Renal cortical epithelial cell (primary cell): ENCODE data around the gene DGKH. TPM values are rescaled to one million over a fixed set of nuclear protein-coding genes. Genes with fewer than 3 reads are reported as not detected.
"Not testable (repeated sequence)": the region's sequence is repeated elsewhere in the genome, so short reads cannot be mapped to it uniquely, and the experiment has no call there.

ENCODE experiments used
- DNase-seq: peaks from one replicate; pipeline ENCODE4 v3.0.0-alpha.2; 2011; ENCODE audit warnings: low read depth
- total RNA-seq: library from RNA; depleted of rRNA; stranded (reverse); fragments of >200 nt; gene quantifications from 2 replicates; pipeline ENCODE4 v1.2.3, GENCODE V29; 2014

The DGKH gene
- total RNA-seq, 1 donor from 2014 or later = 65.0 TPM

DNA sequence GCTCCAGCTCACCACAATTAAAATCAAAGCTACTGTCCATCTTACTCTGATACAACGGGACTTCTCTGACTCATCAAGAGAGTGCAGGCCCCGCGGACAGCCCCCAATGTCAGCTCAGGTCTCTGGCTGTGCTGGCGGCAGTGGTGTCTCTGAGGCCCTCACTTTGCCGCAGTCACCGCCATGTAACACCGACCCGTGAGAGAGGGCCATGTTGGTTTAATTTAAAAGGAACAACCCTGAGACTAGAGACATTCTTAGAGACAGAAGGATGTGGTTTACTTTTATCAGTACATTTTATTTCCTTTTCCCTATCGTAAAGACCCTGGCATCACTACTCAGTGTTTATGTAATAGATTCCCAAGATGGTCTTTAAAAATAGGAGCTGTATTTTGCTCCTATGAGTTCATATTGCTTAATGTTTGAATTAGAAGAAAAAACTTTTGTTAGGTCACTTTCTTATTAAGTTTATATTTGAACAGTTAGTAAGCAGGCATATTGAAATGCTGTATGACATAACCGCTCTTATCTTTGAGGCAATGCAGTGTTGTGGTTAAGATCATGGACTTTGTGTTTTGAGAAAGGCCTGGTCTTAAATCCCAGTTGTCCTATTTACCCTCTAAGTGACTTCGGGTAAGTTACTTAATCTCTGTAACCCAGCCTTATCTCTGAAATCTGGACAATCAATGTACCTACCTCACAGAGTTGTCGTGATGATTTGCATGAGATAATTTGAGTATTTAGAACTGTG is 23.4 kb downstream of the DGKH start:
- no peak for DNase-seq

DNA sequence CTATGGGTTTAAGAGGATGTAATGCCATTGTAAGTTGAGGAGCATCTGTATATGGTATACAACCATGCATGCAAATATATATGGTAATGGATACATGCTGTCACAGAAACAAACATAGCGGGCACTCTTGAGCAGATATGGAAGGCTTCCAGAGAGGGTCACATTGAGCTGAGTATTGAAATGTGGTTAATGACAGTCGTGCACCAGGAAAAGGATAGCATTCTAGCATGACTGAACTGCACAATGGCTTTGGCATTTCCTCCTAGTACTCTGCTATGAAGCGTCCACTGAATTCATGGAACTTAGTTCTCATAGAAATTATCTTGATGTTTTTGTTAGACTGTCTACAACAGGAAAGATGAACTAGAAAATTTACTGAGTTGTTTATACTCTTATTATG is 25.2 kb downstream of the DGKH start:
- no peak for DNase-seq

DNA sequence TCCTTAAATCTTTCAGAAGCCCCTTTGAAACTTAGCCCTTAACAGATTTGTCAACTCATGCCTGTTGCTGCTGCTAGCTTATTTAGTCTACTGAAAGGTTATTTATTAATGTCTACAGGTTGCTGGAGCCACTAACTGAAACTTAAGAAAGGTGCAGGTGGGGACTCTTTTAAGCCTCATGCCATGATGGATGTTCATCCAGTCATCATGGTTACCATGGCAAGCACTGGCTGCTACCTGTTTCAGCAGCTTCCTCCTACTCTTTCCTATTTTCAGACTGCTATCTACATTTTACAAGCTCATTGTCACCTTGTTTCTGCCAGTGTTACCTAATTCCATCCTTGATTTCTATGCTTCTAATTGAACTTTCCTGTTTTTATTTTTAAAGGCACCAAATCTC is 27.1 kb downstream of the DGKH start:
- peak; percentile 45 for DNase-seq

DNA sequence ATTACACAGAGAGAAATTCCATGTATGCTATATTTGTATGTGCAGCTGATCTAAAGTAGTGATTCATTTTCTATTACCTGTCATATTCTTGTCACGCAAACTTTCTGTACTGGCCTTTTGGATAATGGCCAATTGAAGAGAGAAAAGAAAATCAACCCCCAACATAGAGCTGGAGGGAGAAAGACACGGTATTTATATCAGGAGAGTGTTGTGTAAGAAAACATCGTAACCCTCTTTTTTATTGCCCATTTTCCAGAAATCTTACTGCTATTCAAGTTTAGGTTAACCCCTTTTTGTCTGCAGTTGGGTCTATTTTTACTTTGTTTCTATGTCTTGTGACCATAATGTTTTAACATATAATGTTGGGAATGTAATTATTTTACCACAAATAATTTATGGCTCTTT is 27.9 kb downstream of the DGKH start:
- DNase-seq = no peak

DNA sequence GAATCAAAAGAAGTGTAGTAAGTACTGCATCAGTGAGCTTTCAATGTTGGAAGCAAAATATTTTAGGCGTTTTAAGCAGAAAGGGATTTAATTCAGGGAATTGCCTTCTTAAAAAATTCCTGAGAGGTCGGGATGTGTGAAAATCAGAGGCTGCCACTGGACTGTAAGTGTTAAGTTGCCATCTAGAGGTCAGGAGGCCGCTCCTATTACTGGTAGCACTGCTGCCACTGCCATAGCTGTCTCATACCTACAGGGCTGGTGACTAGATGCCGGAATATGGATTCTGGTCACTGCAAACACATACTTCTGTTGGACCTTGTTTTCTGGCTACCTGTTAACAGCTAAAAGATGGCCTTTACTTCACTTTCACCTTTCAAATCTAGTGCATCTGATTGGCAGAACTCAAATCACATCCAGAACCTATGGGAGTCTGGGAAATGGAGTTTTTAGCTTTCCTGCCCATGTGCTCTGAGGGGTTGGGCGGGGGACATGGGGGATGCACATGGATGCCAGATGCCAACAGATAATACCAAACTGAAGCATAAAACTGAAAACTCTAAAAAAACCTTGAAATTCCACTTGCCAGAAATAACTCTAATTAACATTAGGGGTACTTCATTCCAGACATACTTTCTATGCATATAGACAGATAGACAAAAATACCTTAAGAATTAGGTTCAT is 29.8 kb downstream of the DGKH start:
- DNase-seq = no peak

DNA sequence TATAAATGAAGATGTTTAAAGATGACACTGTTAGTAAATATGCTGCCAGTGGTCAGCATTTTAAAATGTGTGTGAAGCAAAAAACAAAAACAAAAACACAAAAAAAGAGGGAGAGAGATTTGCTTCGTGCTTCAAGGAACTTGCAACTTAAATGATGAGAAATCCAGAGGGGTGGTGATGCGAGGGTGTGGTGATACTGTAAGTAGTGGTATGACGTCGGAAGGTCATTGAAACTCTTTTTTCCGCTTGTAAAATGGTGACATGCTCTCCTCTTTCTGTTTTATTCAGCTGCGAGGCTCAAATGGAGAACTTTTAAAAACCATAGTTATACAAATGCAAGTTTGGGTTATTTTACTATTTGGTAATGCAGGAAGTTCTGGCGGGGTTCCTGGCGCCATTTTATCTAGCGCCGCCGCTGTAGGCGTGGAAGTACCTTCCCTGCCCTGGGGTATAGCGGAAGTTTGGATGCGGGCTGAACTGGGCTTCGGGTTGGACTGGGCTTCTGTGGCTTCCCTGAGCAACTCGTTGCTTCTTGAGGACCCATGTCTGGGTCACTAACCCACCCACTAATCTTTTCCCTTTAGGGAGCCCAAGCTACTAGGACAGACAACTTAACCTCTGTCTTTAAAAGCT is 34.8 kb downstream of the DGKH start:
- no peak for DNase-seq

DNA sequence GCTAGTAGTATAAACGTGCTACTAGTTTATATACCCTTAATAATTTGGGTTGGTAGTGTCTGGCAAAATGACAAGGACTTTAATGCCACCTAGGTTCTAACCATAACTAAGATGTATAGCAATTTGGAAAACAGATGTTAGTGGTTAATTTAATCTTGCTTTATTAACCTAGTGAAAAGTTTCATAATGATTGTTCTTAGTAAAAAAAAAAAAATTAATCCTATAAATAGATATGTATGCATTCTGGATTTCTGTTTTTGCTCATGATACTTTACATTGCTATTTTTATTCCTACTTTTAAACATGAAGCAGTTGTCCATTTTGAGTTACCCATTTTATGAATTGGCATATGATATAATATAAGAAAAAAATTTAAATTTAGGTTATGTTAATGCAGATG is 36.3 kb downstream of the DGKH start:
- DNase-seq = no peak

DNA sequence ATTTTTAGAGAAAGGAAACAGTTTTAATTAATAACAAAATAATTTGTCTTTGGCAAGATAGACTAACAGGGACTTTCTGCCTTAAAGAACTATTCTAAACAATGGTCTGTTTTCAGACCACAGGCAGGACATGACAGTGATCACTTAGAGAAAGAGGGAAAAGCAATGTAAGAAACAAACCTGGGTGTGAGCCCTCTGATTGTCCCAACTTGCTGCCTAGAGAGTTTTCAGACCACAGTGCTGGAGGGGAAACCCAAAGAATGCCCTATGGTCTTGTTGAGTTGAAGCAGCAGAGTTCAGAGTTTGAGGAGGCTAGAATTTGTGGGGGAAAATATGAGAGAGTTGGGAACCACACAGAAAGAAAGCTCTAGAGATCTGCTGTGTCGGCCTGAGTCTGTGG is 38.1 kb downstream of the DGKH start:
- DNase-seq = no peak

DNA sequence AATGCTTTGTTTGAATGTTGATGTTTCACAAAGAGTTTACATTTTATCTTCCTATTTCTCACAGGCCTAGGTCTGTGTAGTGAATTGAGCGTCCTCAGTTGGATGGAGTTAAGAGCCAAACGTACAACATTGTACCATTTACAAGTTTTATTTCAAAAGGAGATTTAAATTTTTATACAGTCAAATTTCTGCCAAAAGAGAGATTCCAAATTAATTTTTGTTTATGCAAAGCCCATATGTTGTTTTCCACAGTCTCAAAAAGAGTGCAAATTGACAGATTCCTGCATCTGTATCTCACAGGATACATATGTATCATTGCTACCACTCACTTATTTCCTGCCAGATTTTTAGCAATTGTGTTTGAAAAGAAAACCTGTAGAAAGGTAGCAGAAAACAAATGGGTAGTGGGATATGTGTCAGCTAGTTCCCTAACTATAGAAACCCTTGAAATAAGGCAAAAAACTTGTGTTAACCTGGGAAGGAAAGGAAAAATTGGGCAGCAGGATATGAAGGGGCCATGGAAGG is 46.1 kb downstream of the DGKH start:
- DNase-seq = no peak

DNA sequence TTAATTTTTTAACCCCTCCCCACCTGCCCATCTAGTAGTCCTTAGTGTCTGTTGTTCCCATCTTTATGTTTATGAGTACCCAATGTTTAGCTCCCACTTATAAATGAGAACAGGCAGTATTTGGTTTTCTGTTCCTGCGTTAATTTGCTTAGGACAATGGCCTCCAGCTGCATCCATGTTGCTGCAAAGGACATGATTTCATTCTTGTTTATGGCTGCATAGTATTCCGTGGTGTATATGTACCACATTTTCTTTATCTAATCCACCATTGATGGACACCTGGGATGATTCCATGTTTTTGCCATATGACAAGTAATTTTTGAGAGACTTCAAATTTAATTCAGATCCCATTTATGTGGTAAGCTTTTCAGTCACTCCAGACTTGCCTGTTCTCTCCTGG is 47.8 kb downstream of the DGKH start:
- not testable (repeated sequence) for DNase-seq

DNA sequence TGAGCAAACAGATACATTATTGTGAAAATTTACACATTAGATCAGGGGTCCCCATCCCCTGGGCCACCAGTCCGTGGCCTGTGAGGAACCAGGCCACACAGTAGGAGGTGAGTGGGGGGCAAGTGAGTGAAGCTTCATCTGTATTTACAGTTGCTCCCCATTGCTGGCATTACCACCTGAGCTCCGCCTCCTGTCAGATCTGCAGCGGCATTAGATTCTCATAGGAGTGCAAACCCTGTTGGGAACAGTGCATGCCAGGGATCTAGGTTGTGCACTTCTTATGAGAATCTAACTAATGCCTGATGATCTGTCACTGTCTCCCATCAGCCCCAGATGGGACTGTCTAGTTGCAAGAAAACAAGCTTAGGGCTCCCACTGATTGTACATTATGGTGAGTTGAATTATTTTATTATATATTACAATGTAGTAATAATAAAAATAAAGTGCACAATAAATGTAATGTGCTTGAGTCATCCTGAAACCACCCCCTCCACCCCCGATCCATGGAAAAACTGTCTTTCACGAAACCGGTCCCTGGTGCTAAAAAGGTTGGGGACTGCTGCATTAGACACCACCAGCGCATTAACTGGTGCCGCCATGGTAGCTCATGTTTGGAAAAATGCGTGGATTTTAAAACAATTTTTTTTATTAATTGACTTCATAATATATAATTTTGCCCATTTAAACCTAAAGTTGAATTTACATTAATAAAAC is 51.7 kb downstream of the DGKH start:
- DNase-seq = no peak

DNA sequence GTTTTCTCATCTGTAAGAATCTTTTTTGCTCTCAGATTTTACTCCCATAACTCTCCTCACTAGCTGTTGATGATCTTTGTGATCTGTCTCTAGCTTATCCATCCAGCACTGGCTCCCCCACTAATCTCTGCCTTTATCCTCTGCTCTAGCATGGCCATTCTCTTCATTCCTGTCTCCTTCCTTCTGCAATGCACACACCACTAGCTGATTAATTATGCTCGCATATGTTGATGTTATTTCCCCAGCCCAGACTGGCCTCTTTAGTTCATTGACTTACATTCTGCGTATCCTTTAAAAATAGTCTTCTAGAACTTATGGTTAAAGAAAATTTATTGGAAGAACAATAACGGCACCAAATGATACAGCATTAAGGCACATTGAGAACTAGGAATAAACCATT is 52.5 kb downstream of the DGKH start:
- DNase-seq = no peak

DNA sequence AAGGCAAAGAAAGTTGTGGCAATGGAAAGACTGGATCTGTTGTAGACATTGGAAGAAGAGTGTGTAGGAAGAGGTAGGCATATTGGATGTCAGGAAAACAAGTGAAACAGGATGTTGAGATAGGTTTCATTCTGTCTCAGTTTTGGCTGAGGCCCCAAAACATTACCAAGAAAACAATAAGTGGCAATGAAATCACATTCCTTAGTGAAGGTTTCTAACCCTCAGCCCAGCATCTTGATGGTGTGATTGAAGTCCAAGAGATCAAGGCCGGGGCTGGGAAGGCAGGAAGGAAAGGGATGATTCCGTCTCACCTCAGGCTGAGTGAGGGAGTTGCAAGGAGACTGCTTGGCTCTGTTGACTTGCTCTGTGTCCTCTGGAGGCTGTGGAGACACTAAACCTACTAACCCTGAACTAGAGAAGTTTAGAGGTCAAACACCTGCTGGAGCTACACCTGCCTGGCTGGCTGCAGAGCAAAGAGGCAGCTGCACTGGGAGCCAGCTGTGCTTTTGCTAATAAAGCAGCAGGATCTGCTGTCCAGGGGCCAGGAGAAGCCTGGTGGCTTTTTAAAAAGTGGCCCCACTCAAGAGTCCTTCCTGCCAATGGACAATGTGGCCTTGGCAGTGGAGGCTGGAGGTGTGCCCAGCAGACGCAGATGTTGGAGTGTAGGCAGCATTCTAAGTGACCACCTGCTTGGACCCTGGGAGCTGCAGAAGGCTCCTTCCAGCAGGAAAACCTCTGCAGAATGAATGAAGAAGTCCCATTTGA is 53.6 kb downstream of the DGKH start:
- peak; percentile 46 for DNase-seq

DNA sequence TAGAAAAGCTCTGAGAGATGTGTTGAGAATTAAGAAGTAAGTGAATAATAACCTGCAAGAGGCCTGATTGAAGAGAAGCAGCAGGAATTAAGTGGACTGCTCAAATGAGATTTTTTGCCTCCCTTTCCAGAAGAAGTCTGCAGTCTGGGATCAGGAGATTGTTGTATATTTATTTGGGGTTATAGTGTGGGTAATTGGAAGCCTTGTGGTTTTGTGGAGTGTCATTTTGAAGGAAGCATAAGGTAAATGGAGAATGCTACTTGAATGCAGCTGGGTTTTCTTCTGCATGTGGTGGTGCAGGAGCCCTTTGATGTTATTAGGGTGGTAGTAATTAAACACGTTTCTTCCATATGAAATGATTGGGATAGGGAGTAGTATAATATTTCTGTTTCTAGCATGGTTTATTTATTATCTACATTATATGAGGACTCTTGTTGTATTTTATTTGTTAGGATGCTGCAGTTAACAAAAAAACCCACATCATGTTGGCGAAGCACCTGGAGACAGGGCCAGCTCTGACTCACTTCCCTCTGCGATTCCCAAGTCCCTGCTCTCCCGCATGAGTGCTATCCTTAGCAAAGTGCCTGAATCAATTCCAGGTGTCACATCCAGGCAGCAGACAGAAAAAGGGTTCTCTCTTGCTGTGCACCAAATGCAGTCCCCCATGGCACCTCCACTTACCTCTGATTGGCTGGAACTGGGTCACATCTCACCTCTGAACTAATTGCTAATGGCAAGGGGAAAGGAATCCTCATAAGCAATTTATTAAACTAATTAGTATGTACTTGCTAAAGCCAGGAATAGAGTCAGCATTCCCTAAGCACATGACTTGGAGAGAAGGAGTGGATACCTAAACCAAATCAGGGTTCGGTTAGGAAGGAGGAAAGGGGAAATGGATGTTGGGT is 54.8 kb downstream of the DGKH start:
- peak; percentile 65 for DNase-seq

DNA sequence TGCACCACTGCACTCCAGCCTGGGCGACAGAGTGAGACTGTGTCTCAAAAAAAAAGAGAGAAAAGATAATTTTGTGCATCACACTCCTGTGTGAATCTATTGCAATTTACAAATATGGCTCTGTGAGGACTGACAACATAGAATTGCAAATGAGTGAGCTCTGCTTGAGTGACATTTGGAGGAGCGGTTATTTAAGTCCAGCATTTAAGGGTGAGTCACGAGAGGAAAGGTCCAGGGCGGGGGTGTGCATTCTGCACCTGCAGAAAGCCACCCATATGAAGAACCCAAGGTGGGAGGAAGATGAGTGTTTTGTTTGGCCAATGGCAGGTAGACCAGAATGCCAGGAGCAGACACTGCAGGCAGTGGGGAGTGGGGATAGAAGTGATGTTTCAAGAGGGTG is 58.5 kb downstream of the DGKH start:
- peak; percentile 59 for DNase-seq

DNA sequence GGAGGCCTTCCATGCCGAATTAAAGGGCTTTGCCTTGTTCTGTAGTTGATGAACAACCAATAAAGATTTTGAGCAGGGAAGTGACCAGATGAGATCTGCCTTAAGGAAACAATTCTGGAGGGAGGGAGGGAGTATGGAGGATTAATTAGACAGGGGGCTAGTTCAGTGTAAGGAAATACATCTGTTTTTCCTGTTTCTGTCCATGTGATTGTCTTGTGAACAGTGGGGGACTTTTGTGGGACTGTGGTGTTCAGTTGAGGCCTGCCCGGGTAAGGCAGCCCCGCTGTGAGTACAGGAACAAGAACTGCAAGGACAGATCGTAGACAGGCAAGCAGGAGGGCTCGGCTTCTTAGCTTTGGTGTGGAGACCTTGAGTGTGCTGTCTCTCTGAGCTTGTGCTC is 59.0 kb downstream of the DGKH start:
- DNase-seq = no peak

DNA sequence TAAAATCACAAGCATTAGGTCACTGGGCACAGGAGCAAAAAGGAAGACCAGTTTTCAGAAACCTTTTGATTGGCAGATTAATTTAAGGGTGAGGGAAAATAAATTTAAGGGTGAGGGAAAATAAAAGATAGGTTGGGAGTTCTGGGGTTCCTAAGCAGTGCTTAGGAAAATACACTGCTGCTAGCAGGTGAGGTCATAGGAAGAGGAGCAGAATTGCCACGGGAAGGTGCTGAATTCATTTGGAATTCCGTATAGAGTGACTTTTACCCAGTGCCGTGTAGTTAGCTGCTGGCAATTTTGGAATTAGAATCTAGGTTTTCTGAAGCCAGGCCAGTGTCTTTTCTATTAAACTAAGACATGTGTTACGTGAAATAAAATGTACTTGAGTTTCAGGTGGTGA is 59.8 kb downstream of the DGKH start:
- no peak for DNase-seq

DNA sequence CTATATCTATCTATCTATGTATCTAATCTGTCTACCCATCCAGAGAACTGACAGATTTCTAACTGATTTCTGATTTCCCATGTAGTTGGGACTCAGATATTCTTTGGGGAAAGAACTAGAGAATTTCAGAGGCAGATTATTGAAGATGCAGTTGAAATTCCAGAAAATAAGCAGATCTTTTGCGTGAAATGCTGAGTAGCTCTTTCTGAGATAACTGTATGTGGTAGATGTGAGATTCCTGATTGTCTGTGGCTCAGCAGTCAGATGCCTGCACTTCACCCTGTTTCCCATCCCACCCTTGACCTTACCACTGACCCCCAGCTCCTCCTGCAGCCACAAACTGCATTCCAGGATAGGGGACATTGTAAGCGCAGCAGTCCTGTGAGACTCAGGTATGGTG is 61.5 kb downstream of the DGKH start:
- DNase-seq = no peak

DNA sequence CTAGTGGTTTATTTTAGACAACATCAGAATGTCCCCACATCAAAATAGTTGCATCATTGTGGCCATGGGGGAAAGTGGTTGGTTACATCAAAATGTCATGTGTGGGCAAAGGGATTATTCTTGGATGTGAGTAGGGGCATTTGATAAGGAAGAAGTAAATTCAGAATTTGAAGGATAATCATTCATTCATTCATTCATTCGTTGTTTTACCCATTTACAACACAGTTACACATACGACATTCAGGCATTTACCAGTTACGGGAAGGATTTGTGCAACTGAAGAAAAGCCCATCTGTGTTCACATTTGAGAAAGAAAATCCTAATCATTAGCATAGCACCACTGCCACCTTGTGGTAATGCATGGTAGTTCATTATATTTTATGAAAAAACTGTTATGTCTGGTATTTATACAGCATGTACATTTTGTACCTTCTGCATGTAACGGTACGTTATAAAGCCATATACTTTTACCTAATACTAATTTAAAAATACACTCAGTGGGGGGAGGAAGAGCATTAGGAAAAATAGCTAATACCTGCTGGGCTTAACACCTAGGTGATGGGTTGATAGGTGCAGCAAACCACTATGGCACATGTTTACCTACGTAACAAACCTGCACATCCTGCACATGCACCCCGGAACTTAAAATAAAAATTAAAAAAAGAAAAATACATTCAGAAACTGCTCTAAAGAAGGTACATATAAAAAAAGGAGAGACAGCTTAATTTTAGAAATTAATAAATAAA is 62.1 kb downstream of the DGKH start:
- DNase-seq = peak; percentile 82

DNA sequence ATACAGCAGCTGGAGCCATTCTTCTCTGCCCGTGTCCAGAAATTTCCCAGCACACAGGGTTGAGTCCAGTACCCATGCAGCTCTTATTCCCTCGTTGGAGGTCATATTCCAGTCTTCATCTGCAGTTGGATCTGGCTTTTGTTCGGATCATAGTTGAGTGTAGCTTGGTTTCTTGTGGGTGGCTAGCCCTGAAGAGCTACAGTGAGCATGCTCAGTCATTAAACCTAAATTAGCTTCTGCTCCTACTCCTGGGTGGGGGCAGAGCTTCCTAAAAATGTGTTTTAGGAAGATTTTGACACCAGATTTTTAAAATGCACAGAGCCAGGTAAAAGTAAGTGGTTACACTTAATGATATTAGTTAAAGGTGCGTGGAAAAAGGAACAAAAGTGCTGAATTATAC is 64.4 kb downstream of the DGKH start:
- no peak for DNase-seq
